Neural progenitor cell (in vitro differentiated cells): ENCODE measurements around the gene RORB. TPM values are rescaled to one million over a fixed set of nuclear protein-coding genes. Genes with fewer than 3 reads are reported as not detected.

Source experiments
- DNase-seq: peaks from one replicate; pipeline ENCODE4 v3.0.0-alpha.2; 2016; ENCODE audit warnings: low spot score
- H2AFZ ChIP-seq: fragments of 200-600 bp; sonication (generic); replicated peaks from 2 replicates; pipeline ENCODE4 v1.6.1; 2016; ENCODE audit warnings: antibody characterized with exemption
- H3F3A ChIP-seq: fragments of 200-600 bp; sonication (generic); 2 replicates; pipeline ENCODE4 v1.6.1; 2016; ENCODE audit warnings: antibody characterized with exemption, low read depth
- H3K27ac ChIP-seq: fragments of 200-600 bp; sonication (generic); 2 replicates; pipeline ENCODE4 v1.5.1; 2016; ENCODE audit warnings: mild to moderate bottlenecking
- H3K27me3 ChIP-seq: fragments of 200-600 bp; sonication (generic); 2 replicates; pipeline ENCODE4 v1.6.1; 2016; ENCODE audit warnings: mild to moderate bottlenecking, moderate library complexity
- H3K36me3 ChIP-seq: fragments of 200-600 bp; sonication (generic); 2 replicates; pipeline ENCODE4 v1.5.1; 2016
- H3K4me1 ChIP-seq: fragments of 200-600 bp; sonication (generic); 2 replicates; pipeline ENCODE4 v1.6.1; 2016; ENCODE audit warnings: mixed run types
- H3K4me2 ChIP-seq: fragments of 200-600 bp; sonication (generic); 2 replicates; pipeline ENCODE4 v1.6.1; 2016
- H3K4me3 ChIP-seq: fragments of 200-600 bp; sonication (generic); 2 replicates; pipeline ENCODE4 v1.5.1; 2016
- H3K79me2 ChIP-seq: fragments of 200-600 bp; sonication (generic); 2 replicates; pipeline ENCODE4 v1.6.1; 2016; ENCODE audit warnings: low read depth
- H3K9ac ChIP-seq: fragments of 200-600 bp; sonication (generic); 2 replicates; pipeline ENCODE4 v1.6.1; 2016
- H3K9me3 ChIP-seq: fragments of 200-600 bp; sonication (generic); 2 replicates; pipeline ENCODE4 v1.5.1; 2016; ENCODE audit warnings: low read depth
- H4K20me1 ChIP-seq: fragments of 200-600 bp; sonication (generic); 2 replicates; pipeline ENCODE4 v1.6.1; 2016; ENCODE audit warnings: low read depth
- H3K27ac Mint-ChIP-seq: 3 replicates; pipeline ENCODE4 v1.8.0; 2021; ENCODE audit warnings: mixed read lengths
- H3K27me3 Mint-ChIP-seq: 2 replicates; pipeline ENCODE4 v1.8.0; 2022; ENCODE audit warnings: low read depth, mild to moderate bottlenecking, inconsistent platforms, moderate library complexity, mixed read lengths; ENCODE audit not compliant: insufficient read depth
- H3K36me3 Mint-ChIP-seq: 3 replicates; pipeline ENCODE4 v1.8.0; 2021; ENCODE audit warnings: mixed read lengths
- H3K4me1 Mint-ChIP-seq: 3 replicates; pipeline ENCODE4 v1.8.0; 2021; ENCODE audit warnings: mixed read lengths
- H3K4me3 Mint-ChIP-seq: 3 replicates; pipeline ENCODE4 v1.8.0; 2021; ENCODE audit warnings: mild to moderate bottlenecking, moderate library complexity, mixed read lengths
- H3K9me3 Mint-ChIP-seq: 3 replicates; pipeline ENCODE4 v1.8.0; 2020; ENCODE audit warnings: mixed read lengths
- EZH2 ChIP-seq: fragments of 200-600 bp; sonication (generic); IDR thresholded peaks from 2 replicates; pipeline ENCODE4 v1.6.1; 2017; ENCODE audit warnings: antibody characterized with exemption, mild to moderate bottlenecking, moderate library complexity
- EZH2phosphoT487 ChIP-seq: fragments of 200-600 bp; sonication (generic); IDR thresholded peaks from 2 replicates; pipeline ENCODE4 v1.6.1; 2017; ENCODE audit warnings: antibody characterized with exemption
- total RNA-seq: library from RNA; depleted of rRNA; stranded (reverse); fragments of >200 nt; gene quantifications from 2 replicates; pipeline ENCODE4 v1.2.3, GENCODE V29; 2015; ENCODE audit warnings: low replicate concordance
- TF ChIP-seq, protein P1 (sequence below): fragments of 200-600 bp; sonication (generic); IDR thresholded peaks from 2 replicates; pipeline ENCODE4 v1.5.1; 2017; ENCODE audit warnings: antibody characterized with exemption, mild to moderate bottlenecking

RORB gene
- total RNA-seq, 1 donor from 2014 or later: 4.2 TPM

DNA sequence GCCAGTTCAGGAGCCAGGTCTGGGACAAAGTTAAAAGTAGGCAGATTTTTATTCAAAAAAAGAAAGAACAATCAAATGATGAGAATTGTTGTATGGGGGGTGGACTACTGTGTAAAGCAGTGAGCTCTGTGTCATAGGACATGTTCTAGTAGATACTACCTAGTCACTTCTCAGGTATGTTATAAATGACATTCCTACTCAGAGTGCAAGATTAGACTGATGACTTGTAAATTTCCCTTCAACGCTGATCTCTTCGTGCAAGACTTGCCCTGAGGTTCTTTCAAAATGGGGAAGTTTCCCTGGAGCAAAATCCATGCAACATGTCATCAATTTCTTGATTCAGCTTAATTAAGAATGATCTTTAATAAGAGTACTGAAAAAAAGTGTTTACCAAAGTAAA is 175.1 kb downstream of the RORB start:
- Histone ChIP-seq H3K27ac (no peak overlapping the region), H3K4me3 (no peak overlapping the region), H3K9me3 (no peaks in the 10 kb centered on the region), H3K9ac (no peak overlapping the region), H2AFZ (no peak overlapping the region), H3K27me3 (no peaks in the 10 kb centered on the region), H4K20me1 (no peaks in the 10 kb centered on the region), H3K79me2 (no peaks in the 10 kb centered on the region), H3K36me3 (no peaks in the 10 kb centered on the region), H3K4me1 (peaks cover 8% of the 10 kb centered on the region), H3K4me2 (no peak overlapping the region), H3F3A (no peaks in the 10 kb centered on the region)
- DNase-seq: no peak
- Mint-ChIP-seq H3K36me3 (no peaks in the 10 kb centered on the region), H3K9me3 (no peaks in the 10 kb centered on the region), H3K27me3 (no peaks in the 10 kb centered on the region), H3K4me1 (peaks cover 10% of the 10 kb centered on the region), H3K27ac (no peak overlapping the region), H3K4me3 (no peak overlapping the region)
- TF ChIP-seq, protein P1, sequence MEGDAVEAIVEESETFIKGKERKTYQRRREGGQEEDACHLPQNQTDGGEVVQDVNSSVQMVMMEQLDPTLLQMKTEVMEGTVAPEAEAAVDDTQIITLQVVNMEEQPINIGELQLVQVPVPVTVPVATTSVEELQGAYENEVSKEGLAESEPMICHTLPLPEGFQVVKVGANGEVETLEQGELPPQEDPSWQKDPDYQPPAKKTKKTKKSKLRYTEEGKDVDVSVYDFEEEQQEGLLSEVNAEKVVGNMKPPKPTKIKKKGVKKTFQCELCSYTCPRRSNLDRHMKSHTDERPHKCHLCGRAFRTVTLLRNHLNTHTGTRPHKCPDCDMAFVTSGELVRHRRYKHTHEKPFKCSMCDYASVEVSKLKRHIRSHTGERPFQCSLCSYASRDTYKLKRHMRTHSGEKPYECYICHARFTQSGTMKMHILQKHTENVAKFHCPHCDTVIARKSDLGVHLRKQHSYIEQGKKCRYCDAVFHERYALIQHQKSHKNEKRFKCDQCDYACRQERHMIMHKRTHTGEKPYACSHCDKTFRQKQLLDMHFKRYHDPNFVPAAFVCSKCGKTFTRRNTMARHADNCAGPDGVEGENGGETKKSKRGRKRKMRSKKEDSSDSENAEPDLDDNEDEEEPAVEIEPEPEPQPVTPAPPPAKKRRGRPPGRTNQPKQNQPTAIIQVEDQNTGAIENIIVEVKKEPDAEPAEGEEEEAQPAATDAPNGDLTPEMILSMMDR: no peak
- TF ChIP-seq EZH2: no peak
- TF ChIP-seq EZH2phosphoT487: no peak

DNA sequence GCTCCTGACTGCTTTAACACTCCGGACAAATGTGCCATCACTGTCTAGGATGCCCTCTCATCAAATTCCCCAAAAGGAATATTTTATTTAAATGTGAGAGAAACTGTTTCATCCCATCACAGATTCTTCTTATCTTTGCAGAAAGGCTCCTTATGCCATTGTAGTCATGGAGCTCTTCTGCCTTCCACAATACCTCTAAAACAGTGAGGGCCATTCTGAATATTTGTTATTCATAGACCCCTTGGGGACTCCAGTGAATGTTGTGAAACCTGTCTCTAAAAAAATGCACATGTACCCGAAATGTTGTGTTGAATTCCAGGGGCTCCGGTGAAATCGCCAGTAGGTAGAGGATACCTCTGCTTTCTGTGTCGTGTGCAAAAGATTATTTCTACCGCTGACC is 176.9 kb downstream of the RORB start:
- no peaks in the 10 kb centered on the region for H3K27me3 Mint-ChIP-seq
- no peaks in the 10 kb centered on the region for H3K9me3 Mint-ChIP-seq

DNA sequence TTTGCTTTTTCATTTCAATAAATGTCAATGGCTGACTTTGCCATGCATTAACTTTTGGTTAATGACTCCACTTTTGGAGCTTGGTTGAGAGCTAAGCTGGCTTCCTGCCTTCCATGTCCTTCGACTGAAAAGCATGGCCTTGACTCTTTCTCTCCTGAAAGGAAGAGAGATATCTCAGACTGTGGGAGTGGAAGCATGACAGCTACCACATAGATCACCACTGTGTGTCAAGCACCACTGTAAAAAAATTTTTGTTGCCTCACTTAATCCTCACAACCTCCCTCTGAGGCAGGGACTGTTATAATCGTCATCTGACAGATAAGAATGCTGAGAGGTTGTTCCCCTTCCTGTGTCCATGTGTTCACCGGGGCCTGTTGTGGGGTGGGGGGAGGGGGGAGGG is 184.8 kb downstream of the RORB start:
- Histone ChIP-seq H3K9ac (no peak overlapping the region), H4K20me1 (no peaks in the 10 kb centered on the region), H3K79me2 (no peaks in the 10 kb centered on the region), H2AFZ (no peak overlapping the region), H3K27me3 (no peaks in the 10 kb centered on the region), H3K36me3 (no peaks in the 10 kb centered on the region), H3F3A (no peaks in the 10 kb centered on the region), H3K9me3 (no peaks in the 10 kb centered on the region), H3K4me2 (no peak overlapping the region), H3K4me1 (no peaks in the 10 kb centered on the region), H3K27ac (no peak overlapping the region), H3K4me3 (no peak overlapping the region)
- DNase-seq: no peak
- H3K9me3 Mint-ChIP-seq: no peaks in the 10 kb centered on the region
- no peak for TF ChIP-seq EZH2phosphoT487
- TF ChIP-seq EZH2: no peak
- TF ChIP-seq, protein P1: no peak
- H3K4me3 Mint-ChIP-seq: no peak overlapping the region
- peaks cover 4% of the 10 kb centered on the region for H3K4me1 Mint-ChIP-seq
- peaks cover 3% of the 10 kb centered on the region for H3K27me3 Mint-ChIP-seq
- no peak overlapping the region for H3K27ac Mint-ChIP-seq
- no peaks in the 10 kb centered on the region for H3K36me3 Mint-ChIP-seq

More for the DNA sequence above, 176.9 kb downstream of the RORB start:
- no peak overlapping the region for H2AFZ ChIP-seq
- Mint-ChIP-seq H3K36me3 (no peaks in the 10 kb centered on the region), H3K27ac (no peak overlapping the region), H3K4me1 (peaks cover 10% of the 10 kb centered on the region), H3K4me3 (no peak overlapping the region)
- H3K4me3 ChIP-seq: no peak overlapping the region
- H3K27ac ChIP-seq: no peak overlapping the region
- H3K9ac ChIP-seq: no peak overlapping the region
- TF ChIP-seq EZH2 (no peak), EZH2phosphoT487 (no peak)
- TF ChIP-seq, protein P1: no peak
- no peaks in the 10 kb centered on the region for H3K9me3 ChIP-seq
- H3K36me3 ChIP-seq: no peaks in the 10 kb centered on the region
- H3K4me2 ChIP-seq: no peak overlapping the region
- DNase-seq: no peak
- H3K79me2 ChIP-seq: no peaks in the 10 kb centered on the region
- H3K27me3 ChIP-seq: no peaks in the 10 kb centered on the region
- no peaks in the 10 kb centered on the region for H4K20me1 ChIP-seq
- H3K4me1 ChIP-seq: peaks cover 8% of the 10 kb centered on the region
- H3F3A ChIP-seq: no peaks in the 10 kb centered on the region
